Neuron (in vitro differentiated cells): ENCODE measurements around the gene NRG3.
"Not testable (repeated sequence)": the region's sequence is repeated elsewhere in the genome, so short reads cannot be mapped to it uniquely, and the experiment has no call there.

Source experiments
- H2AFZ ChIP-seq: one replicate; pipeline ENCODE4 v1.6.1; 2013; ENCODE audit warnings: low read depth, mild to moderate bottlenecking, inconsistent platforms, low read length, moderate library complexity
- H3K27me3 ChIP-seq: one replicate; pipeline ENCODE4 v1.6.1; 2013; ENCODE audit warnings: low read length; ENCODE audit not compliant: insufficient read depth
- H3K36me3 ChIP-seq: one replicate; pipeline ENCODE4 v1.6.1; 2013; ENCODE audit warnings: low read length; ENCODE audit not compliant: insufficient read depth
- H3K4me1 ChIP-seq: one replicate; pipeline ENCODE4 v1.6.1; 2013; ENCODE audit warnings: low read length; ENCODE audit not compliant: insufficient read depth
- H3K4me3 ChIP-seq: 2 replicates; pipeline ENCODE4 v1.5.1; 2013; ENCODE audit warnings: mild to moderate bottlenecking, low read length, moderate library complexity
- H3K9me3 ChIP-seq: one replicate; pipeline ENCODE4 v1.6.1; 2013; ENCODE audit warnings: low read length

Gene NRG3

DNA sequence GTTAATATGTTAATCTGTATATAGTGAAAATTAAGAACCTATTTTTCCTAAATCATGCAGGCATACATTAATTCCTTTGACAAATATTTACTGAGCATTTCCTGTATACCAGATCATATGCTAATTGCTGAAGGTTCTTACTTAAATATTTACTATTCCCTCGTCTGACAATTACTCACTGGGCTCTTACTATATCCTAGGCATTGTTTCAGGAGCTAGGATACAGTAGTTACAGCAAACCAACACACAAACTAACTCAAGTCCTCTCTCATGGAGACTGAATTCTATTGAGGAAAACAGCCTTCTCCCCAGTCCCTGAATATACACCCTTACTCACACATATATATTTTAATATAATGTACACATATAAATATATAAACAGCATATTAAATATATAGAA is 786.0 kb downstream of the NRG3 start:
- peaks cover 8% of the 10 kb centered on the region for H3K4me1 ChIP-seq
- H2AFZ ChIP-seq, result no peak overlapping the region
- no peaks in the 10 kb centered on the region for H3K27me3 ChIP-seq
- no peaks in the 10 kb centered on the region for H3K36me3 ChIP-seq
- no peak overlapping the region for H3K4me3 ChIP-seq
- H3K9me3 ChIP-seq, result no peaks in the 10 kb centered on the region

DNA sequence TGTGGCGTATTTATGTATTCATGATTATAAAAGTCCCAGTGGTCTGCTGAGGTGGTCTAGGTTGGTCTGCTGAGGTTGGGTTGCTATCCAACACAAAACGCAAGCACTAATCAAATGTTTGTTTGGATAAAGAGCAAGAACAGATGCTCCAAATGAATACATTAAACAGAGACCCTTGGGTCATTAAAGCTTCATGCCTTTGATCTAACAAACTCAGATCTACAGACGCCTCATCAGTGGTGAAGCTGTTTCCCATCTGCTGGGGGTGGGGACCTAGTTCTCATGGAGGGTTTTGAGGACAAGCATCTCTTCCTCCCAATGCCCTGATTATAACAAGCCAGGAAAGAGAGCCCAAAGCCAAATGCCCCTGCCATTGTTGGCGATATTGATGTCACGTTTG is 786.7 kb downstream of the NRG3 start:
- H3K4me1 ChIP-seq, result peaks cover 8% of the 10 kb centered on the region
- H3K36me3 ChIP-seq, result no peaks in the 10 kb centered on the region
- no peaks in the 10 kb centered on the region for H3K27me3 ChIP-seq
- H3K4me3 ChIP-seq, result no peak overlapping the region
- H2AFZ ChIP-seq, result no peak overlapping the region
- no peaks in the 10 kb centered on the region for H3K9me3 ChIP-seq

DNA sequence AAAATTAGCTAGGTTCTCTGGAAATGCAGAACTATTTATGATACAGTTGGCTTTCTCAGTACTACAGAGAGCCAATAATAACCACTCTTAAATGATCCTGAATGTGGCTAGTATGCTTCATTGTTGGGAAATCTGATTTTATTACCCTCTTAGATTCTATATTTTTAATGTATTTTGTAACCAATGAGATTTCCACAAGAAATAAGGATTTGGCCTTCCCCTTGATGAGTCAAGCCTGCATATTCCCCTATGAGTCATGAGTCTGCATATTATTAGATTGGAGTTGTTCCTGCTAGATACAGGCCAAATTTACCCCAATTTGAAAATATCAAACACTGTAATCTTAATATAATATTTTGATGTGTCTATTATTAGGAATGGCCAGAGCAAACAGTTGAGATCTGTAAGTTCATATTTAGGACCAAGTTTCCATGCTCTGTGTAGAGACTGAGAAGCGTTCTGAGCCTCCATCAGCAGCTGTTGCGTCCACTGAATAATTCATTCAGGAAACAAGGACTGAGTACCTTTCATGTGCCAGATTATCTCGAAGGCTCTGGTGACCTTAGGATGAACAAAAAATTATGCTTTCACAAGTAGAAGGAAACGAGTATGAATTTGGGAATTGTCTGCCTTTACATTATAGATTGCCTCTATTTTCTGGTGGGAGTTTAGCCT is 793.4 kb downstream of the NRG3 start:
- Histone ChIP-seq H3K9me3 (no peaks in the 10 kb centered on the region), H3K4me1 (no peaks in the 10 kb centered on the region), H3K27me3 (no peaks in the 10 kb centered on the region), H3K36me3 (no peaks in the 10 kb centered on the region), H2AFZ (no peak overlapping the region), H3K4me3 (no peak overlapping the region)

DNA sequence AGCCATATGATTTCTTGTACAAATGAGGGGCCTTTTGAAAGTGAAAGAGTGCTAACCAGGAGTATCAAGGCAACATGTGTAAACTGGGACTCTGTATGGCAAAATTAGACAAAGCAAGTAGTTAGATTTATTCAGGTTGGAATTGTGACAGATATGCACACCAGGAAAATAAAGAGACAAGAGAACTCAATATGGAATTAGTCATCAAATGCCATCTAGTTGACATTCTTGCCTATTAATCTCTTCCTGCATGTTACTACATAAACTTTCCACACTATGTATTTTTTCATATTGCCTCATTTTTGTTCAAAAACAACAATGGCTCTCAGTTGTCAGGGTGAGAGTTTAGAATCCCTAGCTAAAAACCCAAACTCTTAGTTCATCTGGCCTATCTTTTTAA is 799.0 kb downstream of the NRG3 start:
- Histone ChIP-seq H3K36me3 (no peaks in the 10 kb centered on the region), H3K4me3 (no peak overlapping the region)

DNA sequence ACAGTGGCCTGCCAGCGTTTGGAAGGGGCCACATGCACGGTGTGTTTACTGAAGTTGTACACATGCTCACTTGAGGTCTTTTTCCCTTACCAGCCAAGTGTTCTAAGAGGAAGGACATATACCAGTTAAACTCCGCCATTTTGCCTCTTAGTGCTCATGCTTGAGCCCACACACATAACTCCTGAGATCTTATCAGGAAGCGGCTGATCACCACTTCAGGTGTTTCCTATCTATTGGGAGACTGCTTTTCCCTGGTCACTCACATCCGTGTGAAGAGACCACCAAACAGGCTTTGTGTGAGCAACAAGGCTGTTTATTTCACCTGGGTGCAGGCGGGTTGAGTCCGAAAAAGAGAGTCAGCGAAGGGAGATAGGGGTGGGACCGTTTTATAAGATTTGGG is 802.9 kb downstream of the NRG3 start:
- H2AFZ ChIP-seq, H3K36me3 ChIP-seq, H3K27me3 ChIP-seq, H3K9me3 ChIP-seq, H3K4me1 ChIP-seq, H3K4me3 ChIP-seq: not testable (repeated sequence)

More for the DNA sequence above, 799.0 kb downstream of the NRG3 start:
- Histone ChIP-seq H3K27me3 (no peaks in the 10 kb centered on the region), H3K9me3 (peaks cover 2% of the 10 kb centered on the region), H3K4me1 (peaks cover 6% of the 10 kb centered on the region), H2AFZ (no peak overlapping the region)

DNA sequence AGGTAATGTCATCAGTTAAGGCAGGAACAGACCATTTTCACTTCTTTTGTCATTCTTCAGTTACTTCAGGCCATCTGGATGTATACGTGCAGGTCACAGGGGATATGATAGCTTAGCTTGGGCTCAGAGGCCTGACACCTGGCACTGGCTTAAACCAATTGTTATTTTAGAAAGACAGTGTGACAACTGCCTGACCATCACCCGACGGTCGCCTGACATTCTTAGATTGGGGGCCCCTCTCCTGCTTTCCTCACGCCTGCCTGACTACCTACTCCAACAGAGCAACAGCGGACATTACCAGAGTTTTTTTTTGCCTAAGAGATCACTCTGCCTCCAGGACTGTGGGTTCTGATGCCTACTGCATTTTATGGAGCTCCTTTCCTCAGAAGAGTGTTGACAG is 803.5 kb downstream of the NRG3 start:
- not testable (repeated sequence) for H3K36me3 ChIP-seq, H2AFZ ChIP-seq, H3K9me3 ChIP-seq, H3K4me1 ChIP-seq, H3K4me3 ChIP-seq, H3K27me3 ChIP-seq

DNA sequence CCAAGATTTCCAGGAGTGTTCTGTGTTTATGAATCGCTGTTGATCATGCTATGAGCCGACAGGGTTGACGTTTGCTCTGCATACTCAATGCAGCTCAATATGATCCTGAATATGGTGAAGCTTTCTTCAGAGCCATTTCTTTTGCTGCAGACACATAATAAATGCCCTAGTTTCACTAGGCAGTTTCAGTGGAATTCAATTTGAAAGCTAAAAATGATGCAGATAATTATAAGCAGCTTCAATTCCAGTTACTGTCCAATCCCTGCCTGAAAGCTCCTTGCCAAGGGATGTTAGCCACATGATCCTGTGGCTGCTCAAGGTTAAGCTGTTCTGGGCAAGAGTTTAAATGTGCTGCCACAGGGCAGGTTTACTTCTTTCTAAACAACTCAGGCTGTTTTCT is 805.6 kb downstream of the NRG3 start:
- H3K4me3 ChIP-seq, result no peak overlapping the region
- H3K36me3 ChIP-seq, result no peaks in the 10 kb centered on the region
- no peaks in the 10 kb centered on the region for H3K4me1 ChIP-seq
- no peak overlapping the region for H2AFZ ChIP-seq
- peaks cover 2% of the 10 kb centered on the region for H3K9me3 ChIP-seq
- H3K27me3 ChIP-seq, result no peaks in the 10 kb centered on the region

DNA sequence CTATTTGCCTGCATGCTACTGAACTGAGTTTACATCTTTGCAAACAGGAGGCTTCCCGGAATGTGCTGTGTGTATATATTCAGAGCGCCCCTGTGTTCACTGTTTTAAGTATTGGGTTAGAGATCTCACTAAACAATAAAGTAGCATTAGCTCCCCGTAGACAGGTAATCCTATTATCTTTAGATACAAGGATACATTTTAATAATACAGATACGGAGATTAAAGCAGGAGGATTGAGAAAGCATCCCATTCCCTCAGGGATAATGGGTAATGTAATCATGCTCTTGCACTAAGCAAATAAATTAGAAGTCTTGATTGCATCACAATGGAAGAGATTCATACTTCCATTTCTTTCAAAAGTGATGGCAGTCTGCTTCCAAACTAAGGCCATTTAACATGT is 809.0 kb downstream of the NRG3 start:
- Histone ChIP-seq H3K9me3 (no peaks in the 10 kb centered on the region), H3K4me1 (no peaks in the 10 kb centered on the region), H2AFZ (no peak overlapping the region)

DNA sequence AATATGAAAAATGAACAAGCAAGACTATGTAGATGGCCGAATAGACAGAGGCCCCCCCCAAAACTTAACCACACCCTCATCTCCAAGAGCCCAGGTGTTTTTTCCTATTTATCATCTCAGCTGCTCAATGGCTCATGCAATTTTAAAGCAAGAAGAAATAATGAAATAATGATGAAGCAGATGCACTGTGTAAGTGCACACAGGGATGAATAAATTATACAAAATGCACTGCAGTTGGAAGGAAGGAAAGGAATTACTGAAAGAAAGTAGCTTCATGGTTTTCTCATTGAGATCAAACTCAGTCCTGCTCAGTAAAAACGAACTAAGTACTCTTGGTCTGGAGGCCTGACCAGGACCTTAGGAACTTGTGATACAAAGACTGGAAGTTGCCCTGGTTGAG is 810.1 kb downstream of the NRG3 start:
- Histone ChIP-seq H3K4me3 (no peak overlapping the region), H3K36me3 (no peaks in the 10 kb centered on the region), H3K9me3 (no peaks in the 10 kb centered on the region), H3K4me1 (peaks cover 3% of the 10 kb centered on the region), H3K27me3 (no peaks in the 10 kb centered on the region), H2AFZ (no peak overlapping the region)

More for the DNA sequence above, 809.0 kb downstream of the NRG3 start:
- Histone ChIP-seq H3K4me3 (no peak overlapping the region), H3K27me3 (no peaks in the 10 kb centered on the region), H3K36me3 (no peaks in the 10 kb centered on the region)

DNA sequence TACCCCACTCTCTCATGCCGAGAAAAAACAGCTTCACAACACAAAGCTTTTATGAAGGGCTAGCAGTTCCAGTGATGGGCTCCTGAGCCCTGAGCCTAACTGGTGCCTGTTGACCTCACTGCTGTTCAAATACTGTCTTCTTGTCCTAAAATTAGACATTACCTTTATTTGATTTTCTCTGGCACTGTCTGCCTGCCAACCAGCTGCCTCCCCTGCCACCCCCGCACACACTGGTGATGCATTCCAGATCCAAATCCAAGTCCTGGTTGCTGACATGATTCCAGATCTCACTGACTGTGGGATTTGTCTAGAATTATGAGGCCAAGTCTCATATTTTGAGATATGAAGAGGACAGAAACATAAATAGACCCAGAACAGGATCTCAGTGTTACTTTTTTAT is 816.2 kb downstream of the NRG3 start:
- Histone ChIP-seq H3K4me3 (no peak overlapping the region), H3K27me3 (no peaks in the 10 kb centered on the region), H2AFZ (no peak overlapping the region), H3K4me1 (peaks cover 5% of the 10 kb centered on the region), H3K36me3 (no peaks in the 10 kb centered on the region), H3K9me3 (peaks cover 12% of the 10 kb centered on the region)

DNA sequence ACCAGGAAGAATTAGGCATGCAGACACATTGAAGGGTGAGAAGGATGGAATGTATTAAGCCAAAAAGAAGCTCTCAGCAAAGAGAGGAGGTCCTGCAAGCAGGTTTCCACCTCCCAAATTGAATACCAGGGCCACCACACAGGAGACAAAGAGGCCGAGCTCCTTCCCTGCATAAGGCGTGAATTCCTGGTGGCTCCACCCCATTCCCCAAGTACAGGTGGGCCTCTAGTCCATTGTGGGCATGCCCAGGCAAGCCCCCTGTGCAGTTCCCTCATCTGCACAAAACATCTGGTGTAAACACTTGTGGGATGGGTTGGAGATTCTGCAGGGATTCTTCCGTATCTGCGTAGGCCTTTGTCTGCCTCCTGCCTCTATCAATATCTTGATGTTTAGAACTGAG is 817.5 kb downstream of the NRG3 start:
- Histone ChIP-seq H3K4me1 (peaks cover 9% of the 10 kb centered on the region), H3K9me3 (peaks cover 12% of the 10 kb centered on the region), H3K27me3 (no peaks in the 10 kb centered on the region), H3K36me3 (no peaks in the 10 kb centered on the region), H2AFZ (no peak overlapping the region), H3K4me3 (no peak overlapping the region)

DNA sequence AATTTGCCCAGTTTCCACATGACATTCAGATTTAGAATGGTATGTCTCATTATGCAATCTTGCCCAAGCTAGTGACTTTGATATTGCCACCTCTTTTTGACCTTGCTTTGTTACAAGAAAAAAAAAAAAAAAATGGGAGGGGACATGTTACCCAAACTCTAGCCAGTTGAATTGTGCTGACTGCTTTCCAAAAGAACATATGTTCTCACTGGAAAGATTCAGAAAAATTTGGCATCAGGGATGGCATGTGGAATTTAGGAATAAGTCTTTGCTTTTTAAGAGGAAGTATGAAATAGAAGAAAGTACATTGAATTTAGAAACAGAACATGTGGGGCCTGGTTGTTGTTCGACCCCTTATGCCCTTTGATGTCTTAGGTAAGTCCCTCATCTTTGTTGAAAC is 846.8 kb downstream of the NRG3 start:
- Histone ChIP-seq H3K36me3 (no peaks in the 10 kb centered on the region), H3K27me3 (no peaks in the 10 kb centered on the region), H3K9me3 (no peaks in the 10 kb centered on the region), H3K4me3 (no peak overlapping the region), H3K4me1 (peaks cover 10% of the 10 kb centered on the region), H2AFZ (no peak overlapping the region)

DNA sequence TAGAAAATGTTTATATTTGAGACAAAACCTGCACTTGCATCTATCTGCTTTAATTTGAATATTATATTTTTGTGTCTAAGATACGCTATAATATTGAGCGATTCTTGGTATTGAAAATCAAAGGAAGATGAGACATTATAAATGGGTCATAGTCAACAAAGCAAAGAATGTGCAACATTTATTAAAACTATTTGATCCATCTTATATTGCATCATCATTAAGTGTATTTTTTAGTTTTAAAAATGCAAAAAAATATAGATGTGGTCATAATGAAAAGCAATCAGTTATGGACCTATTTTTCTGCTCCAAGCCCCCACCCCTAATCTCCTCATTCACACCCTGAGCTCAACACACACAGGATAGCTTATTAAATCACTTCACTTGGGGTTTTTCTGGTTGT is 847.3 kb downstream of the NRG3 start:
- Histone ChIP-seq H3K4me3 (no peak overlapping the region), H2AFZ (no peak overlapping the region), H3K4me1 (peaks cover 10% of the 10 kb centered on the region), H3K36me3 (no peaks in the 10 kb centered on the region), H3K27me3 (no peaks in the 10 kb centered on the region), H3K9me3 (no peaks in the 10 kb centered on the region)

DNA sequence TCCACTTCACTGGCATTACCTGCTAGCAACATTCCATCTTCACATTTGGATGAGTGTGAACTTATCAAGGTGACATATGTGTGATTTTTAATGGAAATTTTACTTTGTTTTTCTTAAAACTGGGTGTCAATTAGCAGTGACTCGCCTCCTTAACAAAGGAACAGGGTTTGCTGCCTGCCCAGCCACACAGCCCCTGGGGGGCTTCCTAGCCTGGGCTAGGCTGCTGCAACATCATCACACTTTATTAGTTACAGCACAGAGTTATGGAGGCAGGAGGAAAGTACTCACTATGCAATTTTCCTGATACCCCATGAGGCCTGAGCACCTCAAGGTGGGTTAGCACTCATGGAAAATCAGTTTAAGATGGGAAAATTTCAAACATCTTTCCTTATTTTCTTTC is 861.3 kb downstream of the NRG3 start:
- H3K36me3 ChIP-seq, result no peaks in the 10 kb centered on the region
- no peaks in the 10 kb centered on the region for H3K9me3 ChIP-seq
- peaks cover 2% of the 10 kb centered on the region for H3K4me1 ChIP-seq
- no peaks in the 10 kb centered on the region for H3K27me3 ChIP-seq
- no peak overlapping the region for H3K4me3 ChIP-seq
- no peak overlapping the region for H2AFZ ChIP-seq
